Spinal cord (tissue), 10 donors: ENCODE results near the gene NAA60. TPM values are rescaled to one million over a fixed set of nuclear protein-coding genes. Genes with fewer than 3 reads are reported as not detected.
"Not testable (repeated sequence)": the region's sequence is repeated elsewhere in the genome, so short reads cannot be mapped to it uniquely, and the experiment has no call there.

ENCODE experiments used
- DNase-seq, 6 donors: peaks; one replicate each; pipeline versions ENCODE4 v3.0.0 to v3.0.0-alpha.2; 2013 to 2015; ENCODE audit warnings: low spot score in 6 of 6, low read depth in 4 of 6
- H3K27ac ChIP-seq: one replicate; pipeline ENCODE4 v1.5.1; 2013; ENCODE audit warnings: low read depth, low read length, control low read depth
- H3K27me3 ChIP-seq: one replicate; pipeline ENCODE4 v1.6.1; 2013; ENCODE audit warnings: low read length; ENCODE audit not compliant: control insufficient read depth, insufficient read depth
- H3K36me3 ChIP-seq: one replicate; pipeline ENCODE4 v1.6.1; 2013; ENCODE audit warnings: low read length; ENCODE audit not compliant: control insufficient read depth, insufficient read depth
- H3K4me1 ChIP-seq: one replicate; pipeline ENCODE4 v1.6.1; 2013; ENCODE audit warnings: low read length; ENCODE audit not compliant: control insufficient read depth, insufficient read depth
- H3K4me3 ChIP-seq: one replicate; pipeline ENCODE4 v1.5.1; 2013; ENCODE audit warnings: low read depth, low read length, control low read depth
- H3K9me3 ChIP-seq: one replicate; pipeline ENCODE4 v1.6.1; 2013; ENCODE audit warnings: low read length; ENCODE audit not compliant: control insufficient read depth, insufficient read depth
- WGBS: methylation state at CpG from one replicate; pipeline ENCODE4 v1.1.5; 2013; ENCODE audit warnings: missing lambda C conversion rate; ENCODE audit not compliant: insufficient coverage; 5-methylcytosine and 5-hydroxymethylcytosine counted together
- polyA plus RNA-seq, 2 donors: library from polyadenylated mRNA; unstranded; fragments of 120-200 nt; gene quantifications; one replicate each; pipeline ENCODE4 v1.2.1, GENCODE V29; 2013; ENCODE audit not compliant: insufficient read length in 2 of 2
- total RNA-seq, 2 donors: library from RNA; depleted of rRNA in 1 of 2; stranded (reverse); fragments of 120-200 nt in 1 of 2; fragments of >200 nt in 1 of 2; gene quantifications; one replicate each; pipeline versions ENCODE4 v1.2.3 to v1.2.4, GENCODE V29; 2013 to 2014
- donor health status: healthy.

The NAA60 gene
- total and polyA plus RNA-seq, 4 donors = 14.8 to 71.3 (median 41.9) TPM

- Histone ChIP-seq H3K27ac (peak overlapping the region; percentile 86), H3K36me3 (peaks cover 10% of the 10 kb centered on the region), H3K4me3 (peak overlapping the region; percentile 91), H3K4me1 (peaks cover 26% of the 10 kb centered on the region)
- not testable (repeated sequence) for H3K9me3 ChIP-seq, H3K27me3 ChIP-seq, DNase-seq
- WGBS = 9% methylated on average over 20 of the region's 24 CpGs
Measured at GRCh38 chr16:3501412-3501761, 57.9 kb downstream of the NAA60 start.

- WGBS = 81% methylated on average over 16 of the region's 22 CpGs
Measured at GRCh38 chr16:3501783-3502400, 58.4 kb downstream of the NAA60 start.

GRCh38 chr16:3503523-3503922 lies 60.0 kb downstream of the NAA60 start:
- no peak for DNase-seq
- WGBS = 96% methylated on average over 5 of the region's 6 CpGs
- no peaks in the 10 kb centered on the region for H3K9me3 ChIP-seq
- H3K27me3 ChIP-seq = no peaks in the 10 kb centered on the region
- H3K4me1 ChIP-seq = peaks cover 26% of the 10 kb centered on the region
- H3K27ac ChIP-seq = no peak overlapping the region
- H3K36me3 ChIP-seq = peaks cover 20% of the 10 kb centered on the region
- no peak overlapping the region for H3K4me3 ChIP-seq

More at GRCh38 chr16:3501783-3502400, 58.4 kb downstream of the NAA60 start:
- no peaks in the 10 kb centered on the region for H3K9me3 ChIP-seq
- H3K27ac ChIP-seq = no peak overlapping the region
- peaks cover 15% of the 10 kb centered on the region for H3K36me3 ChIP-seq
- peak overlapping the region; percentile 91 for H3K4me3 ChIP-seq
- no peak for DNase-seq
- no peaks in the 10 kb centered on the region for H3K27me3 ChIP-seq
- H3K4me1 ChIP-seq = peaks cover 26% of the 10 kb centered on the region

- 99% methylated on average over 7 of the region's 7 CpGs for WGBS
- no peak overlapping the region for H3K27ac ChIP-seq
- H3K4me3 ChIP-seq = no peak overlapping the region
- DNase-seq = no peak
- no peaks in the 10 kb centered on the region for H3K4me1 ChIP-seq
- H3K27me3 ChIP-seq = no peaks in the 10 kb centered on the region
- H3K9me3 ChIP-seq = no peaks in the 10 kb centered on the region
- H3K36me3 ChIP-seq = peaks cover 65% of the 10 kb centered on the region
Measured at GRCh38 chr16:3508736-3509135, 65.3 kb downstream of the NAA60 start.

- Histone ChIP-seq H3K4me1 (no peaks in the 10 kb centered on the region), H3K4me3 (no peak overlapping the region), H3K27ac (no peak overlapping the region), H3K9me3 (no peaks in the 10 kb centered on the region), H3K27me3 (no peaks in the 10 kb centered on the region), H3K36me3 (peaks cover 72% of the 10 kb centered on the region)
- DNase-seq = no peak
- 90% methylated on average over 10 of the region's 13 CpGs for WGBS
Measured at GRCh38 chr16:3509470-3509928, 66.0 kb downstream of the NAA60 start.

- no peak for DNase-seq
- Histone ChIP-seq H3K27ac (no peak overlapping the region), H3K27me3 (no peaks in the 10 kb centered on the region), H3K9me3 (no peaks in the 10 kb centered on the region), H3K4me1 (no peaks in the 10 kb centered on the region), H3K4me3 (no peak overlapping the region), H3K36me3 (peaks cover 71% of the 10 kb centered on the region)
- WGBS = over 99% methylated on average over 10 of the region's 10 CpGs
Measured at GRCh38 chr16:3510416-3510815, 66.9 kb downstream of the NAA60 start.

- Histone ChIP-seq H3K27me3 (no peaks in the 10 kb centered on the region), H3K4me3 (no peak overlapping the region), H3K4me1 (no peaks in the 10 kb centered on the region), H3K27ac (no peak overlapping the region), H3K36me3 (peaks cover 68% of the 10 kb centered on the region), H3K9me3 (no peaks in the 10 kb centered on the region)
- DNase-seq = no peak
- WGBS = 91% methylated on average over 16 of the region's 23 CpGs
Measured at GRCh38 chr16:3511286-3512180, 68.1 kb downstream of the NAA60 start.

GRCh38 chr16:3513892-3514583 lies 70.6 kb downstream of the NAA60 start:
- H3K36me3 ChIP-seq = peaks cover 70% of the 10 kb centered on the region
- H3K27ac ChIP-seq = no peak overlapping the region
- no peak overlapping the region for H3K4me3 ChIP-seq
- H3K27me3 ChIP-seq = no peaks in the 10 kb centered on the region
- no peak for DNase-seq
- 91% methylated on average over 6 of the region's 7 CpGs for WGBS
- H3K9me3 ChIP-seq = no peaks in the 10 kb centered on the region
- peaks cover 4% of the 10 kb centered on the region for H3K4me1 ChIP-seq

GRCh38 chr16:3514621-3515020 lies 71.1 kb downstream of the NAA60 start:
- DNase-seq = no peak
- WGBS = 95% methylated on average over 3 of the region's 4 CpGs
- no peak overlapping the region for H3K4me3 ChIP-seq
- H3K4me1 ChIP-seq = peaks cover 6% of the 10 kb centered on the region
- H3K9me3 ChIP-seq = no peaks in the 10 kb centered on the region
- H3K27ac ChIP-seq = no peak overlapping the region
- H3K27me3 ChIP-seq = no peaks in the 10 kb centered on the region
- H3K36me3 ChIP-seq = peaks cover 69% of the 10 kb centered on the region
